ENCODE results near the gene ENPEP. TPM values are rescaled to one million over a fixed set of nuclear protein-coding genes. Genes with fewer than 3 reads are reported as not detected.

Gene ENPEP
- polyA plus RNA-seq, 1 experiment = 0.14 TPM

GRCh38 chr4:110510277-110510676, 34.3 kb downstream of the ENPEP start:
- Histone ChIP-seq H3K27ac (ENCODE audit: low read depth, low read length) (no peak overlapping the region), H3K4me3 (ENCODE audit: low read depth, low read length) (no peak overlapping the region), H3K9me3 (ENCODE audit: control insufficient read depth, insufficient read depth, low read length) (no peaks in the 10 kb centered on the region), H3K27me3 (ENCODE audit: control insufficient read depth, insufficient read depth, low read length) (no peaks in the 10 kb centered on the region)
- ChIA-PET POLR2A (no interaction called here), CTCF (interaction anchor here (0.5 to 14.6 kb wide), 28 partner anchors 10 to 1519 kb away, joined by 3 to 818 read pairs (median 4); no protein-coding TSS in a partner anchor)
- DNase-seq (ENCODE audit: low read depth, low spot score) = no peak
- TF ChIP-seq CTCF (IDR thresholded peaks at IDR 0.05; ENCODE audit: low read depth, low read length) = no peak

GRCh38 chr4:110510955-110511544, 35.1 kb downstream of the ENPEP start:
- CTCF ChIA-PET = interaction anchor here (0.5 to 14.6 kb wide), 29 partner anchors 9 to 1523 kb away, joined by 3 to 818 read pairs (median 3); no protein-coding TSS in a partner anchor
- peak; percentile 26 for DNase-seq (ENCODE audit: low read depth, low spot score)
- Histone ChIP-seq H3K4me3 (ENCODE audit: low read depth, low read length) (no peak overlapping the region), H3K9me3 (ENCODE audit: control insufficient read depth, insufficient read depth, low read length) (no peaks in the 10 kb centered on the region), H3K27me3 (ENCODE audit: control insufficient read depth, insufficient read depth, low read length) (no peaks in the 10 kb centered on the region), H3K27ac (ENCODE audit: low read depth, low read length) (no peak overlapping the region)
- TF ChIP-seq CTCF (IDR thresholded peaks at IDR 0.05; ENCODE audit: low read depth, low read length) = peak; percentile 66
- POLR2A ChIA-PET = no interaction called here

- TF ChIP-seq CTCF (IDR thresholded peaks at IDR 0.05; ENCODE audit: low read depth, low read length) = no peak
- Histone ChIP-seq H3K9me3 (ENCODE audit: control insufficient read depth, insufficient read depth, low read length) (no peaks in the 10 kb centered on the region), H3K27me3 (ENCODE audit: control insufficient read depth, insufficient read depth, low read length) (no peaks in the 10 kb centered on the region), H3K27ac (ENCODE audit: low read depth, low read length) (no peak overlapping the region), H3K4me3 (ENCODE audit: low read depth, low read length) (no peak overlapping the region)
- ChIA-PET CTCF (interaction anchor here (1.2 to 14.6 kb wide), 7 partner anchors 12 to 534 kb away, joined by 3 to 818 read pairs (median 5); no protein-coding TSS in a partner anchor), POLR2A (no interaction called here)
- no peak for DNase-seq (ENCODE audit: low read depth, low spot score)
Observed at GRCh38 chr4:110512901-110513300, 36.9 kb downstream of the ENPEP start.

- TF ChIP-seq CTCF (IDR thresholded peaks at IDR 0.05; ENCODE audit: low read depth, low read length) = peak; percentile 68
- no peak overlapping the region for H3K27ac ChIP-seq (ENCODE audit: low read depth, low read length)
- H3K4me3 ChIP-seq (ENCODE audit: low read depth, low read length) = no peak overlapping the region
- ChIA-PET CTCF (interaction anchor here (0.8 to 14.6 kb wide), 16 partner anchors 9 to 537 kb away, joined by 3 to 818 read pairs (median 4); no protein-coding TSS in a partner anchor), POLR2A (no interaction called here)
- no peak for DNase-seq (ENCODE audit: low read depth, low spot score)
- H3K9me3 ChIP-seq (ENCODE audit: control insufficient read depth, insufficient read depth, low read length) = no peaks in the 10 kb centered on the region
- H3K27me3 ChIP-seq (ENCODE audit: control insufficient read depth, insufficient read depth, low read length) = no peaks in the 10 kb centered on the region
Observed at GRCh38 chr4:110514889-110515479, 39.0 kb downstream of the ENPEP start.

DNA sequence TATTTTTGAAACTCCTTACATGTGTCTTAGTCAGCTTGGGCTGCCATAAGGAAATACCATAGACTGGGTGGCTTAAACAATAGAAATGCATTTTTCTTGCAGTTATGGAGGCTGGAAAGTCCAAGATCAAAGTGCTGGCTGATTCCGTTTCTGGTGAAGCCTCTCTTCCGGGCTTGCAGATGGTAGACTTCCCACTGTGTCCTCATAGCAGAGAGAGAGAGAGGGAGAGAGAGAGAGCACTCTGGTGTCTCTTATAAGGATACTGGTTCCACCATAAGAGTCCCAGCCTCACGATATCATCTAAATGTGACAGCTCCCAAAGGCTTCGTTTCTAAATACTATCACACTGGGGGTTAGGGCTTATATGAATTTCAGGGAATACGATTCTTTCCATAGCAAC, 39.7 kb downstream of the ENPEP start:
- DNase-seq (ENCODE audit: low read depth, low spot score) = no peak
- Histone ChIP-seq H3K27me3 (ENCODE audit: control insufficient read depth, insufficient read depth, low read length) (no peaks in the 10 kb centered on the region), H3K9me3 (ENCODE audit: control insufficient read depth, insufficient read depth, low read length) (no peaks in the 10 kb centered on the region), H3K27ac (ENCODE audit: low read depth, low read length) (no peak overlapping the region), H3K4me3 (ENCODE audit: low read depth, low read length) (no peak overlapping the region)
- no peak for TF ChIP-seq CTCF (IDR thresholded peaks at IDR 0.05; ENCODE audit: low read depth, low read length)
- ChIA-PET CTCF (interaction anchor here (0.6 to 14.6 kb wide), 14 partner anchors 9 to 530 kb away, joined by 3 to 818 read pairs (median 4); no protein-coding TSS in a partner anchor), POLR2A (no interaction called here)

All from AG04450 (cell line).